Endodermal cell (in vitro differentiated cells): ENCODE measurements around the gene PRDX1. TPM values are rescaled to one million over a fixed set of nuclear protein-coding genes. Genes with fewer than 3 reads are reported as not detected.
A peak's percentile ranks its signal among the peaks of the same experiment; 100 is the strongest.

Source experiments
- DNase-seq: peaks from one replicate; pipeline ENCODE4 v3.0.0-alpha.2; 2017
- H3K27ac ChIP-seq: 2 replicates; pipeline ENCODE4 v1.5.1; 2013; ENCODE audit warnings: mild to moderate bottlenecking, low read depth, low read length, moderate library complexity
- H3K27me3 ChIP-seq: 2 replicates; pipeline ENCODE4 v1.6.1; 2013; ENCODE audit warnings: mild to moderate bottlenecking, low read length, moderate library complexity; ENCODE audit not compliant: insufficient read depth, control insufficient read depth, poor library complexity, severe bottlenecking
- H3K36me3 ChIP-seq: 2 replicates; pipeline ENCODE4 v1.7.0; 2013; ENCODE audit warnings: mild to moderate bottlenecking, low read length, moderate library complexity; ENCODE audit not compliant: control insufficient read depth, insufficient read depth
- H3K4me1 ChIP-seq: one replicate; pipeline ENCODE4 v1.7.0; 2013; ENCODE audit warnings: low read length; ENCODE audit not compliant: control insufficient read depth, insufficient read depth
- H3K4me3 ChIP-seq: 2 replicates; pipeline ENCODE4 v1.5.1; 2013; ENCODE audit warnings: mild to moderate bottlenecking, low read length, moderate library complexity
- H3K9ac ChIP-seq: 2 replicates; pipeline ENCODE4 v1.6.1; 2013; ENCODE audit warnings: mild to moderate bottlenecking, low read length, moderate library complexity; ENCODE audit not compliant: poor library complexity, severe bottlenecking; ENCODE audit errors: extremely low read depth
- H3K9me3 ChIP-seq: 2 replicates; pipeline ENCODE4 v1.6.1; 2013; ENCODE audit warnings: mild to moderate bottlenecking, low read length, moderate library complexity; ENCODE audit not compliant: control insufficient read depth
- H3K27ac Mint-ChIP-seq: 2 replicates; pipeline ENCODE4 v1.8.0; 2020; ENCODE audit warnings: mixed read lengths
- H3K27me3 Mint-ChIP-seq: 2 replicates; pipeline ENCODE4 v1.8.0; 2021; ENCODE audit warnings: mild to moderate bottlenecking, mixed read lengths; ENCODE audit not compliant: insufficient read depth
- H3K36me3 Mint-ChIP-seq: 2 replicates; pipeline ENCODE4 v1.8.0; 2020; ENCODE audit warnings: low read depth, mixed read lengths
- H3K4me1 Mint-ChIP-seq: 2 replicates; pipeline ENCODE4 v1.8.0; 2020; ENCODE audit warnings: mixed read lengths
- H3K4me3 Mint-ChIP-seq: 2 replicates; pipeline ENCODE4 v1.8.0; 2020; ENCODE audit warnings: mild to moderate bottlenecking, moderate library complexity, mixed read lengths
- H3K9me3 Mint-ChIP-seq: 2 replicates; pipeline ENCODE4 v1.8.0; 2020; ENCODE audit warnings: mild to moderate bottlenecking, mixed read lengths
- WGBS, 2 experiments: methylation state at CpG; one replicate each; pipeline versions ENCODE4 v1.1.5 to v1.1.7; 2013; ENCODE audit warnings: missing lambda C conversion rate in 2 of 2, mixed read lengths in 1 of 2; ENCODE audit not compliant: insufficient coverage in 1 of 2, insufficient read length in 1 of 2; 5-methylcytosine and 5-hydroxymethylcytosine counted together
- total RNA-seq, 2 donors: library from RNA; stranded (reverse); fragmentation: NEBNext Ultra II Directional in 1 of 2; extraction: Animal tissue kit (Norgen Biotek cat#: 25700) in 1 of 2; gene quantifications; 2 replicates in 1 of 2; 3 replicates in 1 of 2; pipeline ENCODE4 v1.2.1, GENCODE V29; 2021
- TF ChIP-seq, protein P1 (sequence below): fragments of 200-600 bp; sonication (generic); conservative IDR thresholded peaks from 2 replicates; pipeline ENCODE4 v1.5.0; 2021; ENCODE audit warnings: antibody characterized with exemption, mild to moderate bottlenecking

The PRDX1 gene
- total RNA-seq, 2 donors from 2014 or later, result 872 to 949 TPM

DNA sequence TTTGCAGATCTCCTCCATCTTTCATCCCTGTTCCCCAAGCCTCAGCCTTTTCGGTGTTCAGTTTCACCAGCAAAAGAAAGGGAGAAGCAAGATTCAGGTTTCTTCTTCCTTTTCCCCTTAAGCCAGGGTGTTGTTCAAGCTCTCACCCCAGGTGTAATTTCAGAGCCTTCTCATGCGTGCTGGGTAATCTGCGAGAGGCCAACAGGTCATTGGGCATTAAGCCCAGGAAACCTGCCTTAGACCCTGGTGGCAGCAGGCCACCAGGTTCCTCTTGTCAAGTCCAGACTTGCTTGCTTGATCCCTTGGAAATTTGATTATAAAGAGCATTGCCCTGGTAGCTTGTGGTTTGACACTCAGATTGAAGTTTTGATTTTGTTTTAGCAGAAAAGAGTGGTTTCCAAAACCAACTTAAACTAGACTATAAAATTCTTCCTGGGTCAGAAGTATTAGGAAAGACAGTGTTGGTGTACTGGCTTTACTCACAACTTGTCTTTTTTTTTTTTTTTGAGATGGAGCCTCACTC is 35.8 kb upstream of the PRDX1 start:
- H3K27me3 ChIP-seq, result no peaks in the 10 kb centered on the region
- Mint-ChIP-seq H3K4me3 (no peak overlapping the region), H3K4me1 (peaks cover 2% of the 10 kb centered on the region), H3K27ac (peak overlapping the region; percentile 81), H3K36me3 (peaks cover 52% of the 10 kb centered on the region), H3K9me3 (no peaks in the 10 kb centered on the region), H3K27me3 (no peaks in the 10 kb centered on the region)
- no peaks in the 10 kb centered on the region for H3K9me3 ChIP-seq
- TF ChIP-seq, protein P1, sequence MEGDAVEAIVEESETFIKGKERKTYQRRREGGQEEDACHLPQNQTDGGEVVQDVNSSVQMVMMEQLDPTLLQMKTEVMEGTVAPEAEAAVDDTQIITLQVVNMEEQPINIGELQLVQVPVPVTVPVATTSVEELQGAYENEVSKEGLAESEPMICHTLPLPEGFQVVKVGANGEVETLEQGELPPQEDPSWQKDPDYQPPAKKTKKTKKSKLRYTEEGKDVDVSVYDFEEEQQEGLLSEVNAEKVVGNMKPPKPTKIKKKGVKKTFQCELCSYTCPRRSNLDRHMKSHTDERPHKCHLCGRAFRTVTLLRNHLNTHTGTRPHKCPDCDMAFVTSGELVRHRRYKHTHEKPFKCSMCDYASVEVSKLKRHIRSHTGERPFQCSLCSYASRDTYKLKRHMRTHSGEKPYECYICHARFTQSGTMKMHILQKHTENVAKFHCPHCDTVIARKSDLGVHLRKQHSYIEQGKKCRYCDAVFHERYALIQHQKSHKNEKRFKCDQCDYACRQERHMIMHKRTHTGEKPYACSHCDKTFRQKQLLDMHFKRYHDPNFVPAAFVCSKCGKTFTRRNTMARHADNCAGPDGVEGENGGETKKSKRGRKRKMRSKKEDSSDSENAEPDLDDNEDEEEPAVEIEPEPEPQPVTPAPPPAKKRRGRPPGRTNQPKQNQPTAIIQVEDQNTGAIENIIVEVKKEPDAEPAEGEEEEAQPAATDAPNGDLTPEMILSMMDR, result no peak
- DNase-seq, result no peak
- no peak overlapping the region for H3K9ac ChIP-seq
- H3K36me3 ChIP-seq, result peaks cover 62% of the 10 kb centered on the region
- H3K4me3 ChIP-seq, result no peak overlapping the region
- H3K4me1 ChIP-seq, result no peaks in the 10 kb centered on the region
- WGBS, 2 experiments, result 93 to 95% methylated on average over 3 of the region's 3 CpGs
- no peak overlapping the region for H3K27ac ChIP-seq

DNA sequence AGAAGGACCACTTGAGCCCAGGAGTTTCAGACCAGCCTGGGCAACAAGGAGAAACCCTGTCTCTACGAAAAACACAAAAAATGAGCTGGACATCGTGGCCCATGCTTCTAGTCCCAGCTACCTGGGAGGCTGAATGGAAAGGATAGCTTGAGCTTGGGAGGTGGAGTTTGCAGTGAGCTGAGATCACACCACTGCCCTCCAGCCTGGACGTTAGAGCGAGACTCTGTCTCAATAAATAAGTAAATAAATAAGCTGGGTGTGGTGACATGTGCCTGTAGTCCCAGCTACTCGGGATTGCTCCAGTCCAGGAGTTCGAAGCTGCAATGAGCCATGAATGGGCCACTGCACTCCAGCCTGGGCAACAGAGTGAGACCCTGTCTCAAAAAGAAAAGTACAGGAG is 32.5 kb upstream of the PRDX1 start:
- Histone ChIP-seq H3K4me1 (no peaks in the 10 kb centered on the region), H3K9ac (no peak overlapping the region), H3K9me3 (no peaks in the 10 kb centered on the region), H3K4me3 (no peak overlapping the region), H3K27me3 (no peaks in the 10 kb centered on the region), H3K36me3 (peaks cover 47% of the 10 kb centered on the region), H3K27ac (no peak overlapping the region)
- Mint-ChIP-seq H3K27ac (no peak overlapping the region), H3K4me1 (peaks cover 8% of the 10 kb centered on the region), H3K27me3 (no peaks in the 10 kb centered on the region), H3K36me3 (peaks cover 30% of the 10 kb centered on the region), H3K4me3 (no peak overlapping the region), H3K9me3 (no peaks in the 10 kb centered on the region)
- TF ChIP-seq, protein P1, result no peak
- 92 to 100% methylated on average over 4 to 6 of the region's 6 CpGs for WGBS, 2 experiments
- no peak for DNase-seq

DNA sequence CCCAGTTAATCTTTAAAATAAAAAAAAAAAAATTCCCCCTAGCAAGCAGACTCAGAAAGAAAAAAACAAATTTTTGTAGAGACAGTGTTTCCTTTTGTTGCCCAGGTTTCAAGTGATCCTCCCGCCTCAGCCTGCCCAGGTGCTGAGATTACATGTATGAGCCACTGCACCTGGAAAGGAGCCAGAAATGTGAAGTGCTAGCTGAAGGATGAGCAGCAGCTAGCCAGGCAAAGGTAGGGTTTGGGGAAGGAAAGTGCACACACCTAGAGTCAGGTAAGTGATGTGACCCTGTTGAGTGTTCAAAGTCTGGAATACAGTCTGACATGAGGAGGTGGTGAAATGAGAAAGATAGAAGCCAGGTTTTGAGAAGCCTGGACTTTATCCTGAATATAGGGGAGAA is 30.6 kb upstream of the PRDX1 start:
- Mint-ChIP-seq H3K4me3 (peak overlapping the region; percentile 91), H3K4me1 (peaks cover 8% of the 10 kb centered on the region), H3K27me3 (no peaks in the 10 kb centered on the region), H3K9me3 (no peaks in the 10 kb centered on the region), H3K36me3 (peaks cover 26% of the 10 kb centered on the region), H3K27ac (no peak overlapping the region)
- no peak overlapping the region for H3K27ac ChIP-seq
- H3K27me3 ChIP-seq, result no peaks in the 10 kb centered on the region
- 97 to 100% methylated on average over 1 of the region's 1 CpG for WGBS, 2 experiments
- H3K4me1 ChIP-seq, result no peaks in the 10 kb centered on the region
- no peak for DNase-seq
- H3K9ac ChIP-seq, result peak overlapping the region; percentile 71
- TF ChIP-seq, protein P1, result no peak
- no peaks in the 10 kb centered on the region for H3K9me3 ChIP-seq
- H3K4me3 ChIP-seq, result peak overlapping the region; percentile 87
- peaks cover 34% of the 10 kb centered on the region for H3K36me3 ChIP-seq
